Stimulated activated CD4-positive, alpha-beta T cell treated with anti-CD3 and anti-CD28 coated beads, Interleukin-1b, Interleukin-23, amount 100 ng/mL, for 24 hours (primary cell): ENCODE measurements around the gene ADGRB3.
"Not testable (repeated sequence)": the region's sequence is repeated elsewhere in the genome, so short reads cannot be mapped to it uniquely, and the experiment has no call there.

ENCODE experiments used
- DNase-seq, 4 experiments: peaks; one replicate each; pipeline ENCODE4 v3.0.0-alpha.2; 2020; ENCODE audit warnings: low read depth in 4 of 4, low spot score in 1 of 4

ADGRB3 gene

GRCh38 chr6:69116658-69117057 lies 481.6 kb downstream of the ADGRB3 start:
- DNase-seq = no peak

- DNase-seq = not testable (repeated sequence)
Measured at GRCh38 chr6:69121461-69122406, 486.7 kb downstream of the ADGRB3 start.

DNA sequence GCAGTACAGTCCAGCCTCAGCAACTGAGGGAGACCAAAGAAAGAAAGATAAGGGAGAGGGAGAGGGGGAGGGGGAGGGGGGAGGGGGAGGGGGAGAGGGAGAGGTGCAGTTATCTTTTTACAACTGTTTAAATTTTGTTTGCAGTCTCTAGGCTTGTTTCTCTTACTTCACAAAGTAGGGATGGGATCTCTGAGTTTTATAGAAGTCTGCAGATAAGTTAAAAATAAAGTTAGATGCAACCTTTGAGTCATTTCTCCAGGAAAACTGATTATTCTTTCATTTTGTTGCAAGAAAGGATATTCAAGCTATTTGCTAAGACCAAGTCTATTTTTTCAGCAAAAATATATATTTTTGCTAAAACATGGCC lies 487.3 kb downstream of the ADGRB3 start:
- DNase-seq = no peak

GRCh38 chr6:69128411-69128810 lies 493.3 kb downstream of the ADGRB3 start:
- no peak for DNase-seq

DNA sequence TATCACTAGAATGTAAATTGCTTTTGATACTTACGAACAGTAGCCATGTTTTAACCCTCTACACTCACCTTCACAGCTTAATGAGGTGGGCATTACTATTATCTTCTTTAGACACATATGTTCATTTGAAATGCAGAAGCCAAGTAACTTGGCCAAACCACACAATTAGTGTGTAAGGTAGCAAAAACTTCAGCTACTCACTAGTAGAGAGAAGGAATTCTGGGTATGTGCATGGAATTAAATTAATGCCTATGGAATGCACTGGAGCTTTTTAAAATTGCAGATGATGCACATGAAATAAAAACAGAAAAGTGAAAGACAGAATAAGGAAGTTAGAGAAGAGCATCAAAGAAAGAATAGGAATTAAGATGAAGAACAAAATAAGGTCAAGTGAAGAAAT lies 494.0 kb downstream of the ADGRB3 start:
- DNase-seq = no peak

- no peak for DNase-seq
Measured at GRCh38 chr6:69135927-69136326, 500.8 kb downstream of the ADGRB3 start.

- DNase-seq = no peak
Measured at GRCh38 chr6:69138148-69138547, 503.1 kb downstream of the ADGRB3 start.

DNA sequence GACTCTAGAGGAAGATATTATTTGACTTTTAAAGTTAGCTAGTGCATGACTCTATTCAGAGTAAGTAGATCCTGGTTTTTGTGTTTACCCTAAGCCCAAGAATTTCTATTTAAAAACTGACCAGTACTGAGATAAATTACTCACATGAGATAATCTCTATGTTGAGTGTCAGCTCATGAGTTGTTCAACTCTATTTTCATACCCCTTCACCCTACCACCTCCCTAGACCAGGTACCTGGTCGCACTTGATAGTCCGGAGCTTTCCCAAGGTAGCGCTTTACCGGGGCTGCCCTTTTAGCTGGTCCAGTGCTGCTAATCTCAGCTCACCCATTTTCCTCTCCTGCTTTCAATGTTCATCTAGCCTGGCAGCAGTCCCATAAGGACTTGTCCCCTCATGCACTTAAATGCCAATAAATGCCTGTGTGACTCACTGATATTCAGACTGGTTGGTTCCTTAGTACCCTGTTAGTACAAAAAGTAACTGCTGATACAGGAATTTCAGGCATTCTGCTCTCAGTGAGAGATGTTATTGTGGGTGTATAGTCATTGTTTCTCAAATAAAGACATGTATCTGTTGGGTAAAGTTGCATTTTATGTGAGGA lies 503.9 kb downstream of the ADGRB3 start:
- no peak for DNase-seq

- DNase-seq = no peak
Measured at GRCh38 chr6:69145062-69145461, 510.0 kb downstream of the ADGRB3 start.

GRCh38 chr6:69146385-69146784 lies 511.3 kb downstream of the ADGRB3 start:
- DNase-seq = no peak

GRCh38 chr6:69155467-69155866 lies 520.4 kb downstream of the ADGRB3 start:
- no peak for DNase-seq

DNA sequence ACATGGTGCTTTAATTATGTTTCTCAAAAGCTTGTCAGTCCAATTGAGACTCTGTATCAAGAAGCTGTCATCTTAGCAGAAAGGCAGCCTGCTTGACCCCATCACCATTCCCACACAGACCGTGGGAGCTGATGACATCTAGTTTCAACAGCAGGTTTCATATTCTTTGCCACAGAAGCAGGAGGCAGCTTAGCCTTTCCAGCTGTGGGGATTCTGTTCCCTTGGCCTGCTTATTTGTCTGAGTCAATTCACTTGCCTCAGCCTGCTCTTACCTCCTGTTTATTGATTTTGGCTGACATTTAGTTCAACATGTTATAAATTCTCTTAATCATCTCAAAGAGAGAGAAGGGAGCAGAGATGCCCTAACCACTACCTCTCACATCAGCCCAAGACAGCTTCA lies 527.7 kb downstream of the ADGRB3 start:
- no peak for DNase-seq

- no peak for DNase-seq
Measured at GRCh38 chr6:69164564-69165229, 529.6 kb downstream of the ADGRB3 start.

DNA sequence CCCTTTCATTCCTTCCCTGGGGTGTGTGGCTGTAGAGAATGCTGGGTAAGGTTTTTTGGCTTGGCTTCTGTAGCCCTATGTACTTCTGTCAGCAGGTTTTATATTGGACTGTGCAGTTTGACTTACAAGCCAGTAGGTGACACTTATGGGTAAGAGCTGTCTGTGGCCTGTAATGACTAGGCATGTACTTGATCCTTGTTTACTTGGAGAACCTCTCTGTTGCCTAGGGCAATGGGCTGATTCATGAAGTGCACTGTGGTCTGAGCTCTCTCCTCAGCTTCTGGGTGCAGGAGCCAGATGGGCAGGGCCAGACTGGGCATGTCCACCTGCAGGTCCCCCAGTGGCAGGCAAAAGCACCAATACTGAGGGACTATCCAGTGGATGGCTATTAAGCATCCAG lies 544.6 kb downstream of the ADGRB3 start:
- DNase-seq = no peak

GRCh38 chr6:69180361-69181067 lies 545.4 kb downstream of the ADGRB3 start:
- DNase-seq = no peak

DNA sequence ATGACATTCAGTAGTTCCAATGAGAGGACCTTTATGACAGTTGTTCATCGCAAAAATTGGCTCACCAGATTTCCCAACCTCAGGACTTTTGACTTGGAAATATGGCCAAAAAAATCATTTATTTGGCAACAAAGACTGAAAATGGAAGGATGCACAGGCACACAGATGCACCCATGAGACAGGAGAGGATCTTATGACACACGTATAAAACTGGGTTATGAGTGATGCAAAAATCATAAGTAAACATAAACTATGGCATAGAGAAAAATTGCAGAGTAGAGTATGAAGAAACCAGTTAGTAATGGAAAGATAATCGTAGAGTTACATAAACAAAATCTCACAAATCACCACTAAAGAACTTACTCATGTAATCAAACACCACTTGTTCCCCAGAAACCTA lies 546.9 kb downstream of the ADGRB3 start:
- DNase-seq = no peak

- no peak for DNase-seq
Measured at GRCh38 chr6:69185276-69185675, 550.2 kb downstream of the ADGRB3 start.

DNA sequence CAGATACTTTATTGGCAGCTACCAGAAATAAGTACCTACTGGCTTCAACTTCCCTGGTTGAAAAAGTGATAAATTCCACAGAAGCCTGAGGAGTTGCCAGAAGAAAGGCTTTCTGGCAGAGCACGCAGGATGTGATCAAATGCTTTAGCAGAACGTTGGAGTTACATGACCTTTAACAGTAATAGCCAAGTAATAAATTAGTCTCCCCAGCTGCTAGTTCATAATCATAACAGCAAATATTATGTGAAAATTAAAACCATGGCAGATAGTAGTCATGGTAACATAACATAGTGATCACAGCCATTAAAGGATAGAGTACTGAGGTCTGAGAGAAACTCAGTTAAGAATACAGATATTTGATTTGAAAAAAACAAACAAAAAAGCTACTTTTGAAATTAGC lies 567.7 kb downstream of the ADGRB3 start:
- no peak for DNase-seq

GRCh38 chr6:69216127-69216526 lies 581.0 kb downstream of the ADGRB3 start:
- DNase-seq = no peak

GRCh38 chr6:69217343-69217742 lies 582.3 kb downstream of the ADGRB3 start:
- DNase-seq = no peak

DNA sequence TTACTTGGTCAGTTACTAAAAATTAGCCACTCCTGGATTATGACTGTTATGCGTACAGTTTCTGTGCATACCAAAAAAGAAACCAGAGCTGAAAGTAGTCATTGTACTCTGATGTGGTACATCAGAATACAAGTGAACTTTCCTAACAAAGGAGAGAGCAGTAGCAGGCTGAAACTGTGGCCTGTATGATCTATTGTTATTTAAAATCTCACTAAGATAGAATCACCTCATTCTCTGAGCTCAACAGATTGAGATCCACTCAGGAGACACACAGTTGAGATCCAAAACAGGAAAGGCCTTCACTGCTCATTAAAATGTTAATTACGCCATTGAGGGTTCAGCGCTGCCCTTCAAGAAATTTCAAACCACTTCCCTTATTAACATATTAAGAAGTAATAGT lies 585.3 kb downstream of the ADGRB3 start:
- DNase-seq = no peak

DNA sequence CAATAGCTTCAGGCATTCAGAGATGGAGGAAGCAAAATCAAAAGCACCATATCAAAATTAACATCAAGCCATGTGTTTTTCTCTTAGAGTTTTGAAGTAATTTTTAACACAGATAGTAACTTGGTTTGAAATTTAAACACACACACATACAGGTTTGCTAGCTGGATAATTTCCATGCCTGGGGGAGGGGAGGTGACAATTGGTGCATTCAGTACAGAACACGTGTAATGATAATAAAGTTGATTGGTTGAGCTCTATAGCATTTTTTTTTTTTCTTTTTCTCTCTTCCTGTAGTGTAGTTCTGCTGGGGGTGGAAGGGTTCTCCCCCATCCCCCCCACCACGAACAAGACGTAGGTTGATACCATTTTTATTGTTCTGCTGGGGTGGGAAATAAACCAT lies 596.9 kb downstream of the ADGRB3 start:
- DNase-seq = no peak
